Islet precursor cell (in vitro differentiated cells): ENCODE results near the gene CLOCK.

ENCODE experiments used
- DNase-seq: peaks from one replicate; pipeline ENCODE4 v3.0.0-alpha.2; 2018

Gene CLOCK

DNA sequence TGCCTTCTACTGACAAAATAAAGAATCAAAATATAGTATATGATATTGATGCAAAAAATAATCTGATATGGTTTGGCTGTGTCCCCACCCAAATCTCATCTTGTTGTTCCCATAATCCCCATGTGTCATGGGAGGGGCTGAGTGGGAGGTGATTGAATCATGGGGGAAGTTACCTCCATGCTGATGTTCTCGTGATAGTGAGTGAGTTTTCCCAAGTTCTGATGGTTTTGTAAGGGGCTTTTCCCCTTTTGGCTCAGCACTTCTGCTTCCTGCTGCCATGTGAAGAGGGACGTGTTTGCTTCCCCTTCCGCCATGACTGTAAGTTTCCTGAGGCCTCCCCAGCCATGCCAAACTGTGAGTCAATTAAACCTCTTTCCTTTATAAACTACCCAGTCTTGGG lies 80.7 kb downstream of the CLOCK start:
- DNase-seq = no peak

DNA sequence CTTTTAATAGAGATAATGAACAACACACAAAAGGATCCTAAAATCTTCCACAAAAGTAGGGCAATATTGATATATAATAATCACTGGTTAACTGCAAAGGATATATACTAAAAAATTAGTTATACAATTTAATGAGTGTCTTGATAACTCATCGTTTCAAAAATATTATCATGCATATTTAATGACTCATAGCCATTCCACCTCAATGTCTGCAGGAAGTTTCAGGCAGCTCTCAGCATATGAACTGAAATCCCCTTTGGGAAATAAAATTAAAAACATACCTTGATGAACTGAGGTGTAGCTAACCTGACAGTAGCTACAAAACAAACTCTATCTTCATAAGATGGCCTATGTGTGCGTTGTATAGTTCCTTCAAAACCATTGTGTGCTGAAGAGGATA lies 88.1 kb downstream of the CLOCK start:
- no peak for DNase-seq

DNA sequence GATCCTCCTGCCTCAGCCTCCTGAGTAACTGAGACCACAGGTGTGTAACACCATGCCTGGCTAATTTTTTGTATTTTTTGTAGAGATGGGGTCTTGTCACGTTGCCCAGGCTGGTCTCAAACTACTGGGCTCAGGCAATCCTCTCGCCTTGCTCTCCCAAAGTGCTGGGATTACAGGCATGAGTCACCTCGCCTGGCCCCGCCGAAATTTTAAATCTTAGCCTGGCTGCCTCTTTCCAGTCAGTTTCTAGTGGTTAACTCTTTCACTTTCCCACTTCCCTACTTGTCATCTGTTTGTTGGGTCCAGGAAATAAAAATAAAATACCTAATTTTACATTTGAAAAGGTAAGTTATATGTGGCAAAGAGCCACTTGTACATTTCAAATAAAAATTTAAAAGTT lies 88.5 kb downstream of the CLOCK start:
- no peak for DNase-seq

DNA sequence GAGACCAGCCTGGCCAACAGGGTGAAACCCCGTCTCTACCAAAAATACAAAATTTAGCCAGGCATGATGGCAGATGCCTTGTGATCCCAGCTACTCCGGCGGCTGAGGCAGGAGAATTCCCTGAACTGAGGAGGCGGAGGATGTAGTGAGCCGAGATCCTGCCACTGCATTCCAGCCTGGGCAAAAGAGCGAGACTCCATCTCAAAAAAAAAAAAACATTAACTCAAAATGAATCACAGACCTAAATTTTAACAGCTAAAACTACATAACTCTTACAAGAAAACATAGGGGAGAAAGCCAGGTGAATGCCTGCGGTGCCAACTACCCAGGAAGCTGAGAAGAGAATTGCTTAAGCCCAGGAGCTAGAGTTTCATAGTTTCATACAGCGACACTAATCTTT lies 96.1 kb downstream of the CLOCK start:
- DNase-seq = no peak

DNA sequence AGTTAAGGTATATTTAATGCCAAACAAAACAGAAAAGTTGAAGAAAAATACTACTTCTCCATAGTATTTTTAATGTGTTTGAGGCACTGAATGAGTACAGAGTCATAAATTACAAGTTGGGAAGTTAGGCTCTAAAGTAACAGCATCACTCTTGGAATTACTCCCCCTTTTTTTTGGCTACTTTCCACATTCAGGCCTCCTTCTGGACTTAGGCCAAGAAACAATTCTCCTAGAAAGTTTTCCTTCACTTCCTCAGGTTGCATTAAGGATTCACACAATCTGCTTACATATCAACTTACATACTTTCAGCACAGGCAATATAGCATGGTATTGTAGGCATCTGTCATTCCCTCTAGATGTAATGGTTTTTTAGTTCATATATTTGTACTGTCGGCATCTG lies 98.9 kb downstream of the CLOCK start:
- no peak for DNase-seq

DNA sequence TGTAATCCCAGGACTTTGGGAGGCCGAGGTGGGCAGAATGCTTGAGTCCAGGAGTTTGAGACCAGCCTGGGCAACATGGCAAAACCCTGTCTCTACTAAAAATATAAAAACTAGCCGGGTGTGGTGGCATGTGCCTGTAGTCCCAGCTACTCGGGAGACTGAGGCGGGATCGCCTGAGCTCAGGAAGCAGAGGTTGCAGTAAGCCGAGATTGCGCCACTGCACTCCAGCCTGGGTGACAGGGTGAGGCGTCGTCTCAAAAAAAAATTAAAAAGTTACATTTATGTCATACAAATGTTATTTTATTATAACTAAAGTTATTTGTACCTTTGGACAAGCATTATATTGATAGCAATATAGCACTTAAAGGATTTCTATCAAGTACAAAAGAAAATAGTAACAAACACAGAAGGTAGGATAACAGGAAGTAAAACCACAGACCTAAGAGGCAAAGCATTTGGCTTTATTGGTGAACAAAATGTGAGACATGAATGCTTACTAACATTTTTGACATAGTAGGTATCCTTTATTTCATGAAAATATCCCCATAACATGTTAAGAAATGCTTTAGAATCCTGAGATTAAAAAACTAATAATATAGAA lies 99.5 kb downstream of the CLOCK start:
- DNase-seq = no peak

DNA sequence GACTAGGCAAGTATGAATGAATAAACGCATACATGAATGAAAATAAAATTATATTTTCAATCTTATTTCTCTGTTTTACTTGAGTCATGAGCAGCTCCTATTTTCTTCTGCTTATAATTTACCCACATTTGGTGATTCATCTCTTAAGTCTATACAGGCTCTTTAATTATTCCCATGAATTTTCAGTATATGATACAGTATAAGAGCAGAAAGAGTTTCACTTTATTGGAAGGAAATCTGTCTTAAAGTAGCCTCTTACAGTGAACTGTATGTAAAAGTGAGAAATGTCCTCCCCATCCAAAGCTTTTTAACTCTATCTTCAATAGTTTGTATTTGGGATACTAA lies 100.2 kb downstream of the CLOCK start:
- no peak for DNase-seq

DNA sequence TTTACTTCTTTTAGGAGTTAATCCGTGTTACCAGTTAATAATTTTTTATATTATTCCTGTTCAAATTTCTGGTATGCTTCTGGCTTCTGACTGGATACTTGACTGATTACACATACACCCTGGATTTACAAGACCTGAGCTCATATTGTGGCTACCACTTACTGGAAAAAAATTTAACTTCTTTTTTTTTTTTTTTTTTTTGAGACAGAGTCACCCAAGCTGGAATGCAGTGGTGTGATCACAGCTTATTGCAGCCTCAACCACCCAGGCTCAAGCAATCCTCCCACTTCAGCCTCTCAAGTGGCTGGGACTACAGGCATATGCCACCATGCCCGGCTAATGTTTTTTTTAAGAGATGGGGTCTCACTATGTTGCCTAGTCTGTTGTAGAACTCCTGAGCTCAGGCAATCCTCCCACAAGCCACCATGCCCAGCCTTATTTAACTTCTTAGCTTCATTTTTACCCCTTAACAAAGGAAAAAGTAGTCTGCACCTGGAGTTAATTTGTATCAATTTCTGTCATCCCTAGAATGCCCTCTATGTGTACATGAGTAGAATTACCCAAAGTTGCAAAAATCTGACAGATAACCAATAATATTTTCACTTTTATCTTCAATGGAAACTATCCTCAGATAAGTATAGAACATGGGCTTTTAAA lies 100.7 kb downstream of the CLOCK start:
- DNase-seq = no peak

DNA sequence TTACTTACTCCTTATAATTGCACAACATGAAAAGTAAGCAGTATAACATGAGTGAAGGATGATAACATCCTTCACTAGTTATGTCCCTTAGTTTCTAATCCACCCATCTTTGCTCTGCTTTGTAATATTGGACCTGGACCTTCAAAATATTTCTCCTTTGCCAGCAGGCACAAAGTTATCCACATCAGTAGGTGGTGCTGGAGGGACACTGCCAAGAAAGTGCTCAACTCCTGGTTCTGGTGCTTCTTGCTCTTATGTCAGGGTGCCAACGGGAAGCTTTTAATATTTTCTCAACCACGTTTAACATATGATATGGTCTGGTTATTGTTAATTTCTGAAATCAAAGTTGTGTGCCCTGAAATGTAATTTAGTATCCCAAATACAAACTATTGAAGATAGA lies 101.9 kb downstream of the CLOCK start:
- no peak for DNase-seq

DNA sequence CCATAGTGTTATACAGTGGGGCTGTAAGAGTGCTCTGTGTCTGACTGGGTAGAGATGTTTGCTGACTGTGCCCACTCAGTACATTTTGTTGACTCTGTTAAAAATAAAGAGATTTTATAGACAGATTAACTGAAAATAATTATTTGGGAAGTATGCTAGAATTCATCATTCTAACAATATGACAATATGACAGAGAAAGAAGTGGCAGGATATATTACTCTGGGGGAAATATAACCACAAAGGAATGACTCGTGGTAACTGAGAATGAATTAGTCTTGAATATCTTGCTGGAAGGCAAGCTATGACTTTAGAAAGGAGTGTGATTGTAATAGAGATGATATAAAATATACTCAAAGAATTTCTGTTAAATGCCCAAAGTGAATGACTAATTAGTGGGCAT lies 104.2 kb downstream of the CLOCK start:
- DNase-seq = no peak

DNA sequence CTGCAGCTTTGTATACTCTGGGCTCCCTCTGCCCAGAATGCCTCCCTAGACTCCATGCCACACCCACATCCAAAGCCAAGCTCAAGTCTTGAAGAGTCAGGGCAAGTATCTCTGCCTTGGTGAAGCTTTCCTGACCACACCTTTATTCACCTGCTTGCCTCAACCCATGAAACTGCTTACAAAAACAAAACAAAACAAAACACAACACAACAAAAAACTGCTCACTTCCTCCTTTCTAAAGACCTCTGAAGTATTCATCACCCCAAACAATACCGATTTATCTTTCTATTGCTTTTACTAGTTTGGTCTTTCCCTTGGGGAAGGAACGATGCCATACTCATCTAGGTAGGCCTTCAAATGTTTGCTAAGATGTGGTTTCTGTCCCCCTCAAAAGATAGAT lies 105.9 kb downstream of the CLOCK start:
- no peak for DNase-seq

DNA sequence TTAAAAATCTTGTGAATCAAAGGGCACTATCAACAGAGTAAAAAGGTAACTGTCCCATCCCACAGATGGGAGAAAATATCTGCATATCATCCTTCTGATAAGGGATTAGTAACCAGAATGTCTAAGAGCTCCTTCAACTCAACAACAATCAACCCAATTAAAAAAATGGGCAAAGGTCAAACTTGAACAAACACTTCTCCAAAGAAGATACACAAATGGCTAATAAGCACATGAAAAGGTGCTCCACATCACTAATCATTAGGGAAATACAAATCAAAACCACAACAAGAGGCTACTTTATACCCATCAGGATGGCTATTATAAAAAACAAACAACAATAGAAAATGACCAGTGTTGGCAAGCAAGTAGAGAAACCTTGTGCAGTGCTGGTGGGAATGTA lies 107.7 kb downstream of the CLOCK start:
- DNase-seq = no peak

DNA sequence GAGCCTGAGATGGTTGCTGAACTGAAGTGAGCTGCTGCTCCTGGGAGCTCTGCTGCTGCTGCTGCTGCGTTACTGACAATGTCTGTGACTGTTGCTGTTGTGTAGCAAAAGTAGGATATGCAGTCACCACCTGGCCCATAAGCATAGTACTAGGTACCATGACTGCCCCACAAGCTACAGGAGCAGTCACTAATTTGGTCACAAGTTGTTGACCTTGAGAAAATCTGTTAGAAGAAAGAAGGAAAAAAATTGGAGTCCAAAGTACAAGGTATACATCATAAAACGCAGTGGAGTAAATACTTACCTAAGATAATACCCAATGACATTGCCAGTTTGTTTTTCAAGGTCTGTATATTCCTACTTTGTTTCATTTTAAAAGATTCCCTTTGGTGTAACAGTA lies 108.4 kb downstream of the CLOCK start:
- no peak for DNase-seq

DNA sequence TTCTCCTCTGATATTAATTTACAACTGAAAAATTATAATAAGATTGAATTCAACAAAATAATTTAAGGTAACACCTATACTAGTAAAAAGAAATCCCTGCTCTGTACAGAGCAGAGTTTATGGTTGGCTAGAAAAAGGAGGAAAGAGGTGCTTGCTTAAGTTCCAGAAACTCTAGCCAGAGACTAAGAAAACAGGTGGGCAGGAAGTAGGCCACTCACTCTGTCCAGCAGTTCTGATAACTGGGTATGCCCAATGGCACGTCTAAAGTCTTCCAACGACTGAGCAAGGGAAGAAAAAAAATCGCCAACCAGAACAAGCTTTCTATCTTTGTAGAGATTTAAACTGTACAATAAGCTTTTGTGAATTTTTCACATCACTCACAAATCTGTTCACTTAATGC lies 108.9 kb downstream of the CLOCK start:
- no peak for DNase-seq

DNA sequence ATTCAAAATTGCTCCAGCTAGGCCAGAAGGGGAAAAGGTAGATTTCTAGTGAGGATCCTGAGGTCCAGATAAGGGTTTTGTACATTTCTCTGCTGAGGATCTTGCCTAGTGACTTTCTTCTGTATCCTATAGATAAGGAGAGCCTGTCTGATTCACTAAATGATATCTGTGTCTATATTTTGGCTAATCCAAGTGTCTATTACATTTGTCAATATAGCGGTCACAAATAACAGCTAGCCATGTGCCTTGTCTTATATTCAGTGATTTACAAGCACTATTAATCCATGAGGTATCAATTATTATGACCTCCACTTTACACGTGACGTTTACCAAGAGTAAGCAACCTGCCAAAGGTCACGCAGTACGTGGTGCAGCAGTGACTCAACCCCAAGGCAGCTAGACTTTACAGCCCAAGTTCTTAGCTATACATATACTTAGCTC lies 109.3 kb downstream of the CLOCK start:
- no peak for DNase-seq

DNA sequence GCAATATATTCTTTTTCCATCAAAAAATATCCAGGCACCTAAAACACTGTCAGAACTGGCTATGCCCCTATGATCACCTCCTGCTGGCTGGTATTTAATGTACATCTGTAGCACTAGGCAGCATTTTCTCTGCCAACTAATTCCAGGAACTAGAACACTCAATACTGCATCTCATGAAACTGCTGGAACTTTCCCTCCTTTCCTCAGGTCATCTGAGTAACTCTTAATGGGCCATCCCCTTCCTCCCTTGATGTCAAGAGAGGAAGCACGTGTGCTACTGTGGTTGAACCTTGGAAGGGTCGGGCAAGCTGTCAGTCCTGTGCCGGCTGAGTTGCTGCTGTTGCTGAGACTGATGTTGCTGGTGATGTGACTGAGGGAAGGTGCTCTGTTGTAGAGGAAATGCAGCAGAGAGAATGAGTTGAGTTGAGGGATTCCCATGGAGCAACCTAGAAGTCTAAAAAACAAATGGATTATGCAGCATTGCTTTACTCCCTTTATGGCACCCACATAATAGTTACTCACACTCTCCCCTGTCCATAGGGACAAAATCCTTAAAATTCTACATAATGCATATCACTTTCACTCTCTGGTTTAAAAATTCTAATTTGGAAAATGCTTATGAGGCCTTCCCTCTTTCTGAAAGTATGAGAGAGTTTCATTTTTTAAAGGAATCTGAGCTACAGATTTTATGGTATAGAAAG lies 111.4 kb downstream of the CLOCK start:
- DNase-seq = no peak

DNA sequence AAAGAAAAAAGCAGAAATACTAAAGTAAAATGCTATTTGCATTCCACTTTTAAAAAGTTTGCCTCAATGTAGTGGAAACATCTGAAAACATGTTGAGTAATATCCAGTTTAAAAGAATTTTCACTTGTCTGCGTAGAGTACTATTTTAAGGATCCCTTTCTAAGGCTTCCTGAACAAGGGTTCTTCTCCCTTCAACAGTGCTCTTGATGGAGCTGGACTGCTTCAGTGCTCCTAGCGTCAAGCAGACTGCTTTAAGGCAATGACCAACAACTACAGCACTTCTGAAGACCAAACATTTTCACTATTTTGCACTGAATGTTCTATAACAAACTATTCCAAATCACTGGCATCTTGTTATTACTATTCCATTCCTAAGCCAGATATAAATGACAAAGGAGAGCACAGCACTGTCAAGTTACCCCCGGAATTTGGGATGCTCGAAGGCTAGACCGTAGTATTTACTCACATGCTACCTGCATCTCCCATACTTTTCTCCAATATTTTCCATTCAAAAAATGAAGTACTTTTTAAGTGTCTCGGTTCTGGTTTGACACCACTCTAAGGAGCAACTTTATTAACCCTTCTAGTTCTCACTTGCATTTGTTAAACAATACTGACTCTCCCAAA lies 114.9 kb downstream of the CLOCK start:
- no peak for DNase-seq

DNA sequence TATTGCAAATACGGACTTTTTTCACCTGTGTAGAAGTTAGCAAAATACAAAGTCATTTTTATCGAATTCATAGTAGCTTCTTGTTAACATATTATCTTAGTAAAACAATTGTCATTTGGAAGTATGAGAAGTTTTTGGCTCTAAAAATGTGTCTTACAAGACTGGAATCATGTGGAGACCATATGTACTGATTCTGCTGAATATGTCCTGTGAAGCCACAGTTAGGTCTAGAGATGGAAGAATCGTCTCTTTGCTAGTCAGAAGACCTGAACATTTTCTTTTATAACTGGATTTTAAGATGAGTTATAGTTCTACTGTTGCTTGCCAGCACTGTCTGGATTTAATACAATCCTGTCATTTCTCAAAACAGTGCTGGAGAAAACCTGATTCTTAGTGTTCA lies 121.9 kb downstream of the CLOCK start:
- no peak for DNase-seq

DNA sequence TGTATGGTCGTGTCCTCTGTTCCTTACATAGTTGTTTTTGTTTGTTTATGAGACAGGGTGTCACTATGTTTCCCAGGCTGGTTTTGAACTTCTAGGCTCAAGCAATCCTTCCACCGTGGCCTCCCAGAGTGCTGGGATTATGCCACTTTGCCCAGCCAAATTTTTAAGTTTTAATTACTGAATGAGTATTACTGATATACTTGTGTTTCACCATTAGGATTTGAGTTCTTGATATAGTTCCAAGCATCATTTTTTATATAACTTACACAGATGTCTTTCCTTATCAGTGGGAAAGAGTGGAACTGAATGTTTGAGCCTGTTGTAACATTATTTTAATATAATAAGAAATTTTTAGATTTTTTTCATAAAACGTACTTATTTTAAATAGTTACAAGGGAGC lies 130.5 kb downstream of the CLOCK start:
- no peak for DNase-seq

DNA sequence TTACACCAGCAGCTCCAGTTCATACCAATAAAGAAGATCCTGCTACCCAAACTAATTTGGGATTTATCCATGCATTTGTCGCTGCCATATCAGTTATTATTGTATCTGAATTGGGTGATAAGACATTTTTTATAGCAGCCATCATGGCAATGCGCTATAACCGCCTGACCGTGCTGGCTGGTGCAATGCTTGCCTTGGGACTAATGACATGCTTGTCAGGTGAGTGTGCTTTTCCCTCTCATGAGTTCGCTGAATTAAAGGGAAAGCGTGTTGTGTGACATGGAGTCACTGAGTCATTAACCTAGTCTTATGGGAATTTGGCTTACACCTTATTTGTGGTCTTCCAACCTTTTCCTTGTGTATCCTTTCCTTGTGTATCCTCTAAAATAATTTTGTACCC lies 135.1 kb downstream of the CLOCK start:
- no peak for DNase-seq

DNA sequence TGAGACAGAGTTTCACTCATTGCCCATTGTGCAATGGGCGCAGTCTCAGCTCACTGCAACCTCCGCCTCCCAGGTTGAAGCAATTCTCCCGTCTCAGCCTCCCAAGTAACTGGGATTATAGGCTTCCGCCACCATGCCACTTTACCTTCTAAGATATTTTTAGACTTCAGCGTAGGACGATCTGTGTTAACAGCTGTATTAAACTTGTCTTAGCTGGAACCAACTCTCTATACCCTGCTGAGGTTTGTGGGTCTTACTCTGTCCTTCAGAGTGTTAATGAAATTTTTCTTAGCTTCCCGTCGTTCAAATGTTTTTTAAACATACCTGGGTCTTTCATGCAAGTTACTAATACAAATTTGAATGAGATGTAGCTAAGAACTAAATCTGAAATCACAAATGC lies 136.3 kb downstream of the CLOCK start:
- DNase-seq = no peak

DNA sequence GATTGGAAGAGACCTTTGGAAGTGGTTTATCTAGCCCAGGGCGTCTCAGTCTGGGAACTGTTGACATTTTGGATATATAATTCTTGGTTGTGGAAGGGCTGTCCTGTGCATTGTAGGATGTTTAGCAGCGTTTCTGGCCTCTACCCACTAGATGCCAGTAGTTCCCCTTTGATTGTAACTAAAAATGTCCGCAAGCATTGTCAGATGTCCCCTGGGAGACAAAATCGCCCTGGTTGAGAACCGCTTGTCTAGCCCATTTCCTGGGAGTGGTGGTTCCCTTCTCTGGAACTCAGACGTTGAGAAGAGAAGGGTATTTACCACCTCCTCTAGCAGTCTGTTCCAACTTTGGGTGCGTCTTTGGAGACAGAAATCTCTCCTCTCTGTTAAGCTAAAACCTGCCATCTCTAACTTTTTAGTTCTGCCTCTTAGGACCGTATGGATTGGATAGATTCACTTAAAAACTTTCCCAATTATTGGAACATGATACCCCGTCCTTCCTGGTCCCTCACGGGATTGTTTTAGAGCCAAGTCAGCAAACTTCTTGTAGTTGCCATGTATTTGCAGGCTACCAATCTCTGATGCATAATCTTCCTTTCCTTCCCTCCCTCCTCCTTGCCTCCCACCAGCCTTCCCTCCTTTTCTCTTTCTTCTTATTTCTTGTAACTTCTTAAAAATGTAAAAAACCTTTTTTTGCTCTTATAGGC lies 137.1 kb downstream of the CLOCK start:
- peak; percentile 74 for DNase-seq

DNA sequence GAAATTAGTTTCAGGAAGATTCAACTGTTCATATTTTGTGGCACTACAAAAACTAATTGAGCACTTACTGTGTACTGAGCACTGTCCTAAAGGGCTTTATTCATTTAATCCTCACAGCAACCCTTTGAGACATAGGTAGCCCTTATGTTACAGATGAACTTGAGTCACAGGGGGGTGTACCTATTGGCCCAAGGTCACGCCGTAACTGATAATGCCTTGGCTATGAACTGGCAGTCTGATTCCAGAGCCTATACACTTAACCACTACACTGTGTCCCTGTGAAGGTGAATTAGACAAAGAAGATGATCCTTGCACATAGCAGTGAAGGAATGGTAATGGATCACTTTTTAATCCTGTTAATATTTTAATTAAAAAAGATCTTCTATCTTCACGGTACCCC lies 138.9 kb downstream of the CLOCK start:
- DNase-seq = no peak

DNA sequence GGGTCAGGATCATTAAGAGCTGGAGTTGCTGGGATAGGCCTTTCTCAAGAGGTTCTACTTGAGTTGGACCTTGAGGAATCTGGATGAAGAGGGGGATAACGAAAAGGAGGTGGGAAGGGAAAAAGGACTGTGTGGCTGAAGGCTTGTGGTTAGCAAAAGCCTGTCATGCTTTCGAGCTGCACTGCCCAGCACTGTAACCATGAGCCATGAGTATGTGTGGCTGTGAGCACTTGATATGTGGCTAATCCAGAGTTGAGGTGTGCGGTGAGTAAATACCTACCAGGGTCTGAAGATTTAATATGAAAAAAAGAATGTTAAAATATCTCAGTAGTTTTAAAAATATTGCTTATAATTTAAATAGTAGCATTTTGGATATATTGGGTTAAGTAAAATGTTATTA lies 139.6 kb downstream of the CLOCK start:
- DNase-seq = no peak
